Trophoblast cell (in vitro differentiated cells and primary cell): Measurements from ENCODE around the gene SAMD14.

Experiments
- DNase-seq, 2 donors: peaks; one replicate each; pipeline ENCODE4 v3.0.0-alpha.2; 2016
- H2AFZ ChIP-seq: 2 replicates; pipeline ENCODE4 v1.6.1; 2013; ENCODE audit warnings: low read length, moderate library complexity, mild to moderate bottlenecking; ENCODE audit not compliant: insufficient read depth, poor library complexity
- H2AK5ac ChIP-seq: 2 replicates; pipeline ENCODE4 v1.6.1; 2013; ENCODE audit warnings: mild to moderate bottlenecking, low read length
- H2BK120ac ChIP-seq: 2 replicates; pipeline ENCODE4 v1.6.1; 2013; ENCODE audit warnings: low read length, mild to moderate bottlenecking, moderate library complexity; ENCODE audit not compliant: insufficient read depth, poor library complexity
- H2BK12ac ChIP-seq: 2 replicates; pipeline ENCODE4 v1.6.1; 2013; ENCODE audit warnings: mild to moderate bottlenecking, low read length, moderate library complexity
- H2BK5ac ChIP-seq: 2 replicates; pipeline ENCODE4 v1.6.1; 2013; ENCODE audit warnings: low read length, low read depth, moderate library complexity, mild to moderate bottlenecking; ENCODE audit not compliant: poor library complexity
- H3K14ac ChIP-seq: 2 replicates; pipeline ENCODE4 v1.6.1; 2013; ENCODE audit warnings: mild to moderate bottlenecking, low read length
- H3K18ac ChIP-seq: 2 replicates; pipeline ENCODE4 v1.6.1; 2013; ENCODE audit warnings: mild to moderate bottlenecking, low read length
- H3K23ac ChIP-seq: 2 replicates; pipeline ENCODE4 v1.6.1; 2013; ENCODE audit warnings: low read length
- H3K27ac ChIP-seq: 2 replicates; pipeline ENCODE4 v1.5.1; 2013; ENCODE audit warnings: low read depth, mild to moderate bottlenecking, inconsistent platforms, low read length, moderate library complexity
- H3K27me3 ChIP-seq: 2 replicates; pipeline ENCODE4 v1.6.1; 2013; ENCODE audit warnings: inconsistent platforms, mild to moderate bottlenecking, low read length, moderate library complexity; ENCODE audit not compliant: insufficient read depth
- H3K36me3 ChIP-seq, 2 experiments: 1 replicate in 1 of 2; 2 replicates in 1 of 2; pipeline ENCODE4 v1.6.1; 2013; ENCODE audit warnings: low read length in 2 of 2, mild to moderate bottlenecking in 2 of 2, moderate library complexity in 1 of 2; ENCODE audit not compliant: insufficient read depth in 2 of 2, control insufficient read depth in 1 of 2
- H3K4ac ChIP-seq: 2 replicates; pipeline ENCODE4 v1.6.1; 2013; ENCODE audit warnings: low read depth, mild to moderate bottlenecking, low read length, moderate library complexity
- H3K4me1 ChIP-seq, 2 experiments: 1 replicate in 1 of 2; 2 replicates in 1 of 2; pipeline ENCODE4 v1.6.1; 2013; ENCODE audit warnings: low read length in 2 of 2, mild to moderate bottlenecking in 2 of 2, moderate library complexity in 1 of 2; ENCODE audit not compliant: insufficient read depth in 2 of 2, control insufficient read depth in 1 of 2
- H3K4me2 ChIP-seq: 2 replicates; pipeline ENCODE4 v1.6.1; 2013; ENCODE audit warnings: inconsistent platforms, mild to moderate bottlenecking, low read length, moderate library complexity
- H3K4me3 ChIP-seq: 2 replicates; pipeline ENCODE4 v1.5.1; 2013; ENCODE audit warnings: mild to moderate bottlenecking, low read depth, low read length, inconsistent platforms
- H3K79me1 ChIP-seq: one replicate; pipeline ENCODE4 v1.6.1; 2013; ENCODE audit warnings: low read length
- H3K79me2 ChIP-seq: 2 replicates; pipeline ENCODE4 v1.6.1; 2013; ENCODE audit warnings: low read length, mild to moderate bottlenecking; ENCODE audit not compliant: control insufficient read depth, insufficient read depth, poor library complexity
- H3K9ac ChIP-seq: 2 replicates; pipeline ENCODE4 v1.6.1; 2013; ENCODE audit warnings: mild to moderate bottlenecking, low read length
- H3K9me3 ChIP-seq: 2 replicates; pipeline ENCODE4 v1.6.1; 2013; ENCODE audit warnings: low read depth, mild to moderate bottlenecking, control low read depth, inconsistent platforms, low read length; ENCODE audit not compliant: insufficient read depth
- H4K12ac ChIP-seq: 2 replicates; pipeline ENCODE4 v1.6.1; 2013; ENCODE audit warnings: low read depth, mild to moderate bottlenecking, low read length, moderate library complexity
- H4K8ac ChIP-seq: 2 replicates; pipeline ENCODE4 v1.6.1; 2013; ENCODE audit warnings: low read depth, mild to moderate bottlenecking, low read length, moderate library complexity
- H4K91ac ChIP-seq: one replicate; pipeline ENCODE4 v1.6.1; 2013; ENCODE audit warnings: low read depth, mild to moderate bottlenecking, low read length, moderate library complexity
- WGBS: extraction: QIAGEN DNeasy Blood & Tissue Kit; methylation state at CpG from one replicate; pipeline ENCODE4 v1.1.7; 2013; ENCODE audit warnings: missing lambda C conversion rate; ENCODE audit not compliant: insufficient read length, insufficient coverage; ENCODE audit errors: extremely low coverage; 5-methylcytosine and 5-hydroxymethylcytosine counted together

Gene SAMD14

DNA sequence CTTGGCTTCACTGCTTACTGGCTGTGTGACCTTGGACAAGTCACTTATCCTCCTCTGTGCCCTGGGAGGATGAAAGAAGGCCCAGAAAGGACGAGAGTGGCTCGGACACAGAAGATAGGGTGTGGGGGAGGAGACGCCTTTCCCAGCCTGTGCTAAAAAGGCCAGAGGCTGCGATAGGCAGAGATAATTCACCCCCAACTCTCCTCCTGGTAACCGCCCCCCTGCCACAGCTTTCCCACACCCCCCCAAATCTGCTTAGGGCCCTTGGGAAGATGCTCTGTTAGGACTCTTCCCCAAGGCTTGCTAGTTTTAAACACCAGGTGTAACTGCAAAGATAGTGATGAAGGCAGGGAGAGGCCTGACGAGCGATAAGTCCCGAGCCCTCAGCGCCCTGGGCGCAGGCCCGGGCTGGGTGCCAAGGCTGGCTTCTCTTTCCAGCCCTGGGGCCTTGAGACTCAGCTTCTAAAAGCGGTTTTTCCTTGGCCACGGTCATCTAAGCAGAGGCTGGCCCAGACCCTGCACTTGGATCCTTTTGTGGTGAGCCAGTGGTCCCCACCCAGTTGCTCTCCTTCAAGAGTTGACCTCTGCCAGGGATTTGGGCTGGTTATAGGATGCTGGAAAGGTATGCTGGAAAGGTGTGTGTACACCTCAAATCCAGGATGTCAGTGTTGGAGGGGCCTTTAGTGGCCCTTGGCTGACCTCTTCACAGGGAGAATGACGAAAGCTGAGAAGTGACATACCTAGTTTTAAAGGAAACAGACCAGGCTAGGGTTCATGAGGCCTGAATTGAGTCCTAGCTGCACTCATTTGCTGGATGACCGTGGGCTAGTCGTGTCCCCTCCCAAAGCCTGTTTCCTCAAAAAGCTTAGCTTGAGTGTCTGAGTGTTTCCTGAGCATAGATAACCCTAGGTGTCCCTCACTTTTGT lies 24.0 kb upstream of the SAMD14 start:
- Histone ChIP-seq H4K8ac (no peak overlapping the region), H3K79me1 (peaks cover 23% of the 10 kb centered on the region), H3K9ac (peak overlapping the region; percentile 36), H3K4me1 (peaks cover 10 to 14% of the 10 kb centered on the region in 2 experiments), H3K36me3 (no peaks in the 10 kb centered on the region), H2AK5ac (peak overlapping the region; percentile 13), H4K12ac (no peak overlapping the region), H3K23ac (no peak overlapping the region), H2BK5ac (no peak overlapping the region), H3K4me2 (no peak overlapping the region), H3K27ac (no peak overlapping the region), H3K9me3 (no peaks in the 10 kb centered on the region), H3K4me3 (no peak overlapping the region), H2AFZ (no peak overlapping the region), H2BK12ac (no peak overlapping the region), H3K79me2 (peaks cover 19% of the 10 kb centered on the region), H3K14ac (no peak overlapping the region), H4K91ac (no peak overlapping the region), H3K18ac (no peak overlapping the region), H2BK120ac (no peak overlapping the region), H3K4ac (no peak overlapping the region), H3K27me3 (peaks cover 2% of the 10 kb centered on the region)
- no CpG with 5 or more reads among the region's 16 CpGs for WGBS
- no peak for DNase-seq

DNA sequence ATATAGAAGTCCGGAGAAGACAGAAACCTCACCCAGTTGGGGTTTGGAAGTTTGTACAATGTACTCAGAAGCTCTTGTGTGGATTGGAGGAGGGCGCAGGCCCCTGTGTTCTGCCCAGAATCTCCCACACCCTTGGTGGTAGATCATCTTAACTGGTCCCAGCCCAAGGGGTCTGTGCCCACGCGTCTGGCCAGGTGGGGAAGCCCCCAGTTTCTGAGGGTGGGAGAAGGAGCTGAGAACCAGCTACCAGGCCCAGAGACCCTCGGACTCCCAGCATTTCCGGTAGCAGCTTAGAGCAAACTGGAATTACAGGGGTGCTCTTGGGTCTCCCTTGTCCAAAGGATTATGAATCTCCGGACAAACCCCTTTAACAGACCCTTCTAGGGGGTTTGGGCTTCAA lies 22.8 kb upstream of the SAMD14 start:
- Histone ChIP-seq H4K91ac (peak overlapping the region; percentile 36), H3K4me3 (no peak overlapping the region), H2BK120ac (no peak overlapping the region), H3K14ac (no peak overlapping the region), H3K23ac (no peak overlapping the region), H2AFZ (no peak overlapping the region), H3K79me2 (peaks cover 19% of the 10 kb centered on the region), H4K8ac (peak overlapping the region; percentile 92), H3K4ac (no peak overlapping the region), H3K27me3 (no peaks in the 10 kb centered on the region), H3K4me1 (peaks cover 15 to 24% of the 10 kb centered on the region in 2 experiments), H2AK5ac (peak overlapping the region; percentile 23), H2BK5ac (no peak overlapping the region), H3K9me3 (no peaks in the 10 kb centered on the region), H4K12ac (peak overlapping the region; percentile 14), H3K36me3 (no peaks in the 10 kb centered on the region), H3K27ac (no peak overlapping the region), H2BK12ac (peak overlapping the region; percentile 59), H3K9ac (no peak overlapping the region), H3K4me2 (no peak overlapping the region), H3K18ac (no peak overlapping the region), H3K79me1 (peaks cover 23% of the 10 kb centered on the region)
- DNase-seq: no peak
- no CpG with 5 or more reads among the region's 7 CpGs for WGBS

DNA sequence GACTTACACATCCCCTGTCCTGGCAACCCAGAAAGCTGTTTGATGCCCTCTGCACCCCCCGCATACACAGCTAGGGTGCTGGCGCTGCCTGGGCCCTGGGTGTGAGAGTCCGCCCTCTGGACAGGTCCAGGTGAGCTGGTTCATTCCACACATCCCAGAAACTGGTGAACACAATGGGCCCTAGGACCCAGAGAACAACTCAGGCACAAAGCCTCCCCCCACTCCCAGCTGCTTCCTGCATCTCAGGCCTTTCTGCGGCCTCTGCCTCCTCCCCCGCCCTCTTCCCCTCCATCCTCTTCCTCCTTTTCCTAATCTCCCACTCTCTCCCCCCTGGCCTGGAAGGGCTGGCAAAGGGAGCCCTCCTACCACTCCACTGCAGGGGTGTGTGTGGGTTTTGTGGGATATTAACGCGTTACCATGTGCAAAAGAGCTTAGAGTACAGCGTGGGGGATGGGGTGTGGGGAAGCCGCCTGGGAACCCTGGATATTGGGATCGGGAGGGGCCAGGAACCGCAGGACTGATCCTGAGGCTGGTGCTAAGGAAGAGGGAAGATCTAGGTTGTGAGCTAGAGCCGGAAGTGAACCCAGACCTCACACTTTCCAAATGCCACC lies 22.1 kb upstream of the SAMD14 start:
- Histone ChIP-seq H3K36me3 (peaks cover 1 to 2% of the 10 kb centered on the region in 2 experiments), H3K9ac (peak overlapping the region; percentile 10), H3K27ac (peak overlapping the region; percentile 65)

DNA sequence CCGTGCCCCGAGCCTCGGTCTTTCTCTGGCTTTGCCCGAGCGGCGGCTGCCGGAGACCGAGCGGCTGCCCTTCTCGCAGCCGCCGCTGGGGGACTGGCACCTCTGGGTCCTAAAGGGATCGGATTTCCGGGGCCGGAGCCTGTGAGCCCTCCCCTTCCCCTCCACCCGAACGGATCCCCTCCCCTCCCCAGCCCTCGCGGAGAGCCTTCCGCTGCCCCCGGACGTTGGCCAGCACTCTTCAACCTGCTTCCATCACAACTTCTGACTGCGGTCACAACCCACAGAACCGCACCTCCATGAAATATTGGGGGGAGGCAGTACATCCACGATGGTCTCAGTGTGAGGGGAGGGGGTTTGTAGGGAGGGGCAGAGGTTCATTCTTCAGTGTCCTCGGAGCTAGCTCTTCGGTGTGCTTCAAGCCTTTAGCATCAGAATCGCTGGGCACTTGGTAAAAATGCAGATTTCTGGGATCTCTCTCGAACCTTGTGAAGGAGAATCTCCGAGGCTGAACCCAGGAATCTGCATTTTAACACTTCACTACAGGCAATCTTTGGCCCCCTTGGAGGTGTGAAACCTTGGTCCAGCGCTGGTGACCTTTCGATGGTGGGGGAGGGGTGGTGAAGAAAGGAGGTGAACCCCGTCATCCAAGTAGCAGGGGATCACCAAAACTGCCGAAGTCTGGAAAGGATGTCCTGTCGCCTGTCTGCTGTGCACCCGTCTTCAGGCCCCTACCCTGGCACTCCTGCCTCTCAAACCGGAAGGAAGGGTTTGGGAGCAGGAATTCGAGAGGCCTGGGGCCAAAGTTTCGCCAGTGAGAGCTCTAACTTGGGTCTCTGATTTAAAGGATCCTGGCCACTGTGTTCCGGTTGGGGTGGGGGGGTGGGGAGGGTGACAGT lies 21.3 kb upstream of the SAMD14 start:
- Histone ChIP-seq H3K36me3 (peaks cover 5 to 8% of the 10 kb centered on the region in 2 experiments), H4K91ac (peak overlapping the region; percentile 71), H2AK5ac (peak overlapping the region; percentile 75), H3K4me1 (peaks cover 15 to 27% of the 10 kb centered on the region in 2 experiments), H2BK12ac (peak overlapping the region; percentile 29), H3K4ac (peak overlapping the region; percentile 38), H3K79me1 (peaks cover 23% of the 10 kb centered on the region), H3K27me3 (no peaks in the 10 kb centered on the region), H3K14ac (peak overlapping the region; percentile 64), H2BK120ac (peak overlapping the region; percentile 59), H2BK5ac (peak overlapping the region; percentile 71), H3K9me3 (no peaks in the 10 kb centered on the region), H3K4me3 (peak overlapping the region; percentile 85), H3K9ac (no peak overlapping the region), H3K18ac (peak overlapping the region; percentile 12), H3K23ac (no peak overlapping the region), H4K8ac (peak overlapping the region; percentile 92), H3K27ac (peak overlapping the region; percentile 65), H3K79me2 (peaks cover 19% of the 10 kb centered on the region), H2AFZ (peak overlapping the region; percentile 9), H3K4me2 (peak overlapping the region; percentile 95), H4K12ac (peak overlapping the region; percentile 78)
- DNase-seq: peak; percentile 86 to 93
- no CpG with 5 or more reads among the region's 40 CpGs for WGBS

More for the DNA sequence above, 22.1 kb upstream of the SAMD14 start:
- Histone ChIP-seq H2AK5ac (peak overlapping the region; percentile 42), H3K4me2 (peak overlapping the region; percentile 63), H3K79me2 (peaks cover 19% of the 10 kb centered on the region), H3K9me3 (no peaks in the 10 kb centered on the region), H2BK120ac (peak overlapping the region; percentile 50), H3K14ac (peak overlapping the region; percentile 36), H2BK12ac (peak overlapping the region; percentile 1), H2BK5ac (peak overlapping the region; percentile 78), H3K27me3 (no peaks in the 10 kb centered on the region), H3K18ac (peak overlapping the region; percentile 66), H3K4ac (peak overlapping the region; percentile 35), H4K91ac (peak overlapping the region; percentile 90), H3K79me1 (peaks cover 23% of the 10 kb centered on the region), H4K12ac (peak overlapping the region; percentile 83), H4K8ac (peak overlapping the region; percentile 92), H3K4me1 (peaks cover 15 to 25% of the 10 kb centered on the region in 2 experiments), H3K4me3 (peak overlapping the region; percentile 60), H3K23ac (no peak overlapping the region), H2AFZ (peak overlapping the region; percentile 80)
- no CpG with 5 or more reads among the region's 12 CpGs for WGBS
- DNase-seq: peak; percentile 85 to 87
